Medulla oblongata (tissue), 1 donor: ENCODE data around the gene TTLL3.

ENCODE experiments used
- DNase-seq: peaks from one replicate; pipeline ENCODE4 v3.0.0-alpha.2; 2015; ENCODE audit errors: extremely low spot score

The TTLL3 gene

GRCh38 chr3:9780910-9781309 lies 29.2 kb upstream of the TTLL3 start:
- no peak for DNase-seq

- no peak for DNase-seq
Observed at GRCh38 chr3:9781551-9781950, 28.5 kb upstream of the TTLL3 start.

GRCh38 chr3:9781978-9782603 lies 28.0 kb upstream of the TTLL3 start:
- no peak for DNase-seq

GRCh38 chr3:9782770-9783169 lies 27.3 kb upstream of the TTLL3 start:
- DNase-seq, result no peak

GRCh38 chr3:9783954-9784353 lies 26.1 kb upstream of the TTLL3 start:
- no peak for DNase-seq

- DNase-seq, result no peak
Observed at GRCh38 chr3:9784965-9785364, 25.1 kb upstream of the TTLL3 start.

GRCh38 chr3:9785602-9786001 lies 24.5 kb upstream of the TTLL3 start:
- no peak for DNase-seq

GRCh38 chr3:9786209-9786739 lies 23.8 kb upstream of the TTLL3 start:
- DNase-seq, result no peak

GRCh38 chr3:9786825-9787669 lies 23.0 kb upstream of the TTLL3 start:
- no peak for DNase-seq

GRCh38 chr3:9787714-9788113 lies 22.3 kb upstream of the TTLL3 start:
- no peak for DNase-seq

GRCh38 chr3:9791127-9791526 lies 18.9 kb upstream of the TTLL3 start:
- no peak for DNase-seq

GRCh38 chr3:9791790-9792404 lies 18.2 kb upstream of the TTLL3 start:
- no peak for DNase-seq

GRCh38 chr3:9792405-9793160 lies 17.5 kb upstream of the TTLL3 start, which contains the start of the genes ARPC4 and TADA3:
Gene ARPC4, plus strand, starts transcription at chr3:9793082. Its CDS starts 40 bp downstream, at chr3:9793122.
Gene TADA3, minus strand, starts transcription at chr3:9792473. Its CDS starts 1,007 bp downstream, at chr3:9791466.
- DNase-seq, result peak; percentile 96

- DNase-seq, result no peak
Observed at GRCh38 chr3:9793161-9793781, 16.8 kb upstream of the TTLL3 start.

- no peak for DNase-seq
Observed at GRCh38 chr3:9794400-9794799, 15.7 kb upstream of the TTLL3 start.

- DNase-seq, result peak; percentile 49
Observed at GRCh38 chr3:9795207-9795606, 14.9 kb upstream of the TTLL3 start.

- no peak for DNase-seq
Observed at GRCh38 chr3:9797196-9797945, 12.7 kb upstream of the TTLL3 start.

GRCh38 chr3:9800529-9800928 lies 9.5 kb upstream of the TTLL3 start:
- DNase-seq, result no peak

GRCh38 chr3:9803494-9803893 lies 6.6 kb upstream of the TTLL3 start:
- no peak for DNase-seq

- DNase-seq, result no peak
Observed at GRCh38 chr3:9804996-9805395, 5.1 kb upstream of the TTLL3 start.

- DNase-seq, result no peak
Observed at GRCh38 chr3:9806137-9806536, 3.9 kb upstream of the TTLL3 start.
